HG03558 (cell line): ENCODE measurements around the gene LDB2.

ENCODE experiments used
- ATAC-seq: cut with Tn5 transposase; IDR thresholded peaks from one replicate; pipeline ENCODE4 v1.9.1; 2021; ENCODE audit warnings: moderate number of reproducible peaks; ENCODE audit not compliant: unreplicated experiment; ENCODE audit errors: extremely low read depth

LDB2 gene

GRCh38 chr4:16846540-16847117, 51.8 kb downstream of the LDB2 start:
- no peak for ATAC-seq

GRCh38 chr4:16844816-16845586, 53.4 kb downstream of the LDB2 start:
- ATAC-seq = no peak

GRCh38 chr4:16843831-16844508, 54.5 kb downstream of the LDB2 start:
- ATAC-seq = no peak

GRCh38 chr4:16838226-16838875, 60.1 kb downstream of the LDB2 start:
- no peak for ATAC-seq

- no peak for ATAC-seq
Measured at GRCh38 chr4:16837475-16837874, 61.0 kb downstream of the LDB2 start.

GRCh38 chr4:16836324-16836723, 62.1 kb downstream of the LDB2 start:
- ATAC-seq = no peak

- no peak for ATAC-seq
Measured at GRCh38 chr4:16835597-16836247, 62.7 kb downstream of the LDB2 start.

- no peak for ATAC-seq
Measured at GRCh38 chr4:16834814-16835213, 63.6 kb downstream of the LDB2 start.

GRCh38 chr4:16833722-16834121, 64.7 kb downstream of the LDB2 start:
- no peak for ATAC-seq

- no peak for ATAC-seq
Measured at GRCh38 chr4:16830081-16830480, 68.4 kb downstream of the LDB2 start.

- no peak for ATAC-seq
Measured at GRCh38 chr4:16827794-16828724, 70.4 kb downstream of the LDB2 start.

GRCh38 chr4:16827045-16827444, 71.4 kb downstream of the LDB2 start:
- no peak for ATAC-seq

- no peak for ATAC-seq
Measured at GRCh38 chr4:16826406-16826910, 72.0 kb downstream of the LDB2 start.

- no peak for ATAC-seq
Measured at GRCh38 chr4:16824278-16824806, 74.1 kb downstream of the LDB2 start.

- no peak for ATAC-seq
Measured at GRCh38 chr4:16820329-16820728, 78.1 kb downstream of the LDB2 start.

- ATAC-seq = no peak
Measured at GRCh38 chr4:16819652-16820051, 78.8 kb downstream of the LDB2 start.

GRCh38 chr4:16818005-16818404, 80.4 kb downstream of the LDB2 start:
- ATAC-seq = no peak

GRCh38 chr4:16817286-16817685, 81.2 kb downstream of the LDB2 start:
- no peak for ATAC-seq

- ATAC-seq = no peak
Measured at GRCh38 chr4:16814361-16814760, 84.1 kb downstream of the LDB2 start.
